Smooth muscle cell (in vitro differentiated cells): ENCODE measurements around the gene GPR160. TPM values are rescaled to one million over a fixed set of nuclear protein-coding genes. Genes with fewer than 3 reads are reported as not detected.

Experiments used
- DNase-seq: peaks from one replicate; lab custom pipeline; 2025; ENCODE audit not compliant: unreplicated experiment; lab: John Stamatoyannopoulos, UW
- H2AFZ ChIP-seq: fragments of 200-600 bp; sonication (generic); 2 replicates; pipeline ENCODE4 v1.6.0; 2016; ENCODE audit warnings: antibody characterized with exemption, low read depth, mild to moderate bottlenecking
- H3F3A ChIP-seq: fragments of 200-600 bp; sonication (generic); 2 replicates; pipeline ENCODE4 v1.6.0; 2017; ENCODE audit warnings: antibody characterized with exemption, low read depth
- H3K27ac ChIP-seq: fragments of 200-600 bp; sonication (generic); 2 replicates; pipeline ENCODE4 v1.5.1; 2016; ENCODE audit warnings: low read depth, mild to moderate bottlenecking
- H3K27me3 ChIP-seq: fragments of 200-600 bp; sonication (generic); 2 replicates; pipeline ENCODE4 v1.6.1; 2016; ENCODE audit warnings: low read depth, mild to moderate bottlenecking
- H3K36me3 ChIP-seq: fragments of 200-600 bp; sonication (generic); 2 replicates; pipeline ENCODE4 v1.5.1; 2016; ENCODE audit warnings: low read depth
- H3K4me1 ChIP-seq: fragments of 200-600 bp; sonication (generic); 2 replicates; pipeline ENCODE4 v1.5.1; 2016; ENCODE audit warnings: low read depth
- H3K4me2 ChIP-seq: fragments of 200-600 bp; sonication (generic); 2 replicates; pipeline ENCODE4 v1.6.0; 2016; ENCODE audit warnings: mild to moderate bottlenecking
- H3K4me3 ChIP-seq: fragments of 200-600 bp; sonication (generic); 2 replicates; pipeline ENCODE4 v1.5.1; 2016; ENCODE audit warnings: mild to moderate bottlenecking
- H3K79me2 ChIP-seq: fragments of 200-600 bp; sonication (generic); 2 replicates; pipeline ENCODE4 v1.6.0; 2016; ENCODE audit warnings: low read depth, mild to moderate bottlenecking
- H3K9ac ChIP-seq: fragments of 200-600 bp; sonication (generic); 2 replicates; pipeline ENCODE4 v1.6.0; 2016; ENCODE audit warnings: low read depth
- H3K9me3 ChIP-seq: fragments of 200-600 bp; sonication (generic); replicated peaks from 2 replicates; pipeline ENCODE4 v1.5.1; 2016; ENCODE audit warnings: low read depth
- H4K20me1 ChIP-seq: fragments of 200-600 bp; sonication (generic); 2 replicates; pipeline ENCODE4 v1.6.0; 2016; ENCODE audit warnings: low read depth
- WGBS: methylation state at CpG from one replicate; pipeline ENCODE4 v1.1.7; 2016; ENCODE audit warnings: low lambda C conversion rate; 5-methylcytosine and 5-hydroxymethylcytosine counted together
- polyA plus RNA-seq: library from polyadenylated mRNA; unstranded; fragments of >200 nt; fragmentation: Nextera tagmentation; extraction: Ambion mirVana; gene quantifications from 2 replicates; pipeline ENCODE4 v1.2.1, GENCODE V29; 2016
- small RNA-seq: library from RNA; depleted of rRNA; stranded (forward); fragments of <200 nt; gene quantifications from one replicate; pipeline ENCODE3, GENCODE V24; 2014
- total RNA-seq: library from RNA; depleted of rRNA; stranded (reverse); fragments of >200 nt; gene quantifications from 2 replicates; pipeline ENCODE4 v1.2.3, GENCODE V29; 2014
- TF ChIP-seq, protein P1 (sequence below): fragments of 200-600 bp; sonication (generic); IDR thresholded peaks from 2 replicates; pipeline ENCODE4 v1.5.1; 2017; ENCODE audit warnings: borderline replicate concordance, mild to moderate bottlenecking, antibody characterized with exemption; ENCODE audit not compliant: insufficient read depth, poor library complexity, severe bottlenecking

Gene GPR160
- total and polyA plus RNA-seq, 2 experiments from 2014 or later: 0.83 to 2.3 TPM

DNA sequence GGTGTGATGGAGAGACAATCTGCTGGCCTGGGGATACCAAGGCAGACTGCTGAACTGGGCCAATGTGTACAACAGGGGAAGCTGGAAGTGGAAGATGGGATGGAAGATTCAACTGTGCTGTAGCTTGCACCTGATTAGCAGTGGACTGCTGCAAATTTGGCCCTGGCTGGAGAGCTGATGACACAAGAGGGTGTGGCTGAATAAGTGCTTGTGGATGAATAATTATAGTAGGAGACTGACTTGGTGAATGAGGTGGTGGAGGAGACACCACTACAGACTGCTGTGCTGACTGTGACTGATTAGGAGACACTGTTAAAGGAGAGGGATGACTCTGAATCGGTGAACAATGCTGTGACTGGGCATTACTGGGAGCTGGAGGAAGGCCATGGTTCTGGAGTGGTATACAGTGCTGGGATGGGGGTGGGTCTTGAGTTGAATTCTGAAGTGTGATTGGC lies 91.2 kb downstream of the GPR160 start:
- Histone ChIP-seq H3K9me3 (no peaks in the 10 kb centered on the region), H3F3A (no peaks in the 10 kb centered on the region), H3K4me2 (no peak overlapping the region), H2AFZ (no peak overlapping the region), H4K20me1 (peaks cover 18% of the 10 kb centered on the region), H3K36me3 (peaks cover 12% of the 10 kb centered on the region), H3K79me2 (peaks cover 15% of the 10 kb centered on the region), H3K4me1 (no peaks in the 10 kb centered on the region), H3K27ac (no peak overlapping the region), H3K27me3 (no peaks in the 10 kb centered on the region), H3K9ac (no peak overlapping the region), H3K4me3 (no peak overlapping the region)
- WGBS: 95% methylated on average over 1 of the region's 1 CpG
- TF ChIP-seq, protein P1, sequence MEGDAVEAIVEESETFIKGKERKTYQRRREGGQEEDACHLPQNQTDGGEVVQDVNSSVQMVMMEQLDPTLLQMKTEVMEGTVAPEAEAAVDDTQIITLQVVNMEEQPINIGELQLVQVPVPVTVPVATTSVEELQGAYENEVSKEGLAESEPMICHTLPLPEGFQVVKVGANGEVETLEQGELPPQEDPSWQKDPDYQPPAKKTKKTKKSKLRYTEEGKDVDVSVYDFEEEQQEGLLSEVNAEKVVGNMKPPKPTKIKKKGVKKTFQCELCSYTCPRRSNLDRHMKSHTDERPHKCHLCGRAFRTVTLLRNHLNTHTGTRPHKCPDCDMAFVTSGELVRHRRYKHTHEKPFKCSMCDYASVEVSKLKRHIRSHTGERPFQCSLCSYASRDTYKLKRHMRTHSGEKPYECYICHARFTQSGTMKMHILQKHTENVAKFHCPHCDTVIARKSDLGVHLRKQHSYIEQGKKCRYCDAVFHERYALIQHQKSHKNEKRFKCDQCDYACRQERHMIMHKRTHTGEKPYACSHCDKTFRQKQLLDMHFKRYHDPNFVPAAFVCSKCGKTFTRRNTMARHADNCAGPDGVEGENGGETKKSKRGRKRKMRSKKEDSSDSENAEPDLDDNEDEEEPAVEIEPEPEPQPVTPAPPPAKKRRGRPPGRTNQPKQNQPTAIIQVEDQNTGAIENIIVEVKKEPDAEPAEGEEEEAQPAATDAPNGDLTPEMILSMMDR: no peak
- DNase-seq: no peak

DNA sequence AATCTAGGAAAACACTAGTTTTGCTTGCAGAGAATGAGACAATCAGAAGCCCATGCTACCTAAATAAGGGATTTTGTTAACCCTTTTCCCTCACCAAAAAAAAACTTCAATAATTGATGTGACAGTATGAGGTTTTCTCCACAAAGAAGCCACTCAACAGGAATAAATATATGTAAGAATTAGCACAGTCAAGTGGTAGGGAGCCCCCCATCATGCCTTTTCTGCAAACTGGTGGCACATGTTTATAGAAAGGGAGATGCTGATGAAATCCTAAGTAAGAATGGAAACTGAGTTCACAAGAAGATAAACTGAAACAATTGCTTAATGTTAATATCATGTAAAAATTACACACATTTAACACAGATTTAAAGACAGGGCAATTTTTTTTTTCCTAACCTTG lies 92.7 kb downstream of the GPR160 start:
- Histone ChIP-seq H3F3A (no peaks in the 10 kb centered on the region), H3K36me3 (peaks cover 18% of the 10 kb centered on the region), H4K20me1 (peaks cover 8% of the 10 kb centered on the region), H3K9ac (no peak overlapping the region), H3K27me3 (no peaks in the 10 kb centered on the region), H3K4me3 (no peak overlapping the region), H3K27ac (no peak overlapping the region), H2AFZ (no peak overlapping the region), H3K4me2 (no peak overlapping the region), H3K79me2 (peaks cover 15% of the 10 kb centered on the region), H3K4me1 (no peaks in the 10 kb centered on the region), H3K9me3 (no peaks in the 10 kb centered on the region)
- TF ChIP-seq, protein P1: no peak
- no peak for DNase-seq

DNA sequence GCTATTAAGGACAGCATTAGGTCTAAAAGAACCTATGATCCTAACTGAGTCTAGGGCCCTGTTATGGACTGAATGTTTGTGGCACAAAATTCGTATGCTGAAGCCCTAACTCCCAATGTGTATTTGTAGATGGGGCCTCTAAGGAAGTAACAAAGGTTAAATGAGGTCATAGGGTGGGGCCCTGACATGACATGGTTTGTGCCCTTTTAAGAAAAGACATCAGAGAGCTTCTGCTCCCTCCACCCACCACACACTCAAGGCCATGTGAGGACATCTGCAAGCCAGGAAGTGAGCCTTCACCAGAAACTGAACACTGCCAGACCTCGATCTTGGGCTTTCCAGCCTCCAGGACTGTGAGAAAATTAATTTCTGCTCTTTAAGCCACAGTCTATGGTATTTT lies 94.5 kb downstream of the GPR160 start:
- Histone ChIP-seq H2AFZ (no peak overlapping the region), H3F3A (no peaks in the 10 kb centered on the region), H3K36me3 (peaks cover 25% of the 10 kb centered on the region), H3K4me2 (no peak overlapping the region), H3K9ac (no peak overlapping the region), H3K4me1 (no peaks in the 10 kb centered on the region), H3K27me3 (no peaks in the 10 kb centered on the region), H4K20me1 (peaks cover 10% of the 10 kb centered on the region), H3K79me2 (peaks cover 11% of the 10 kb centered on the region), H3K9me3 (no peaks in the 10 kb centered on the region), H3K4me3 (no peak overlapping the region), H3K27ac (no peak overlapping the region)
- no peak for DNase-seq
- 94% methylated on average over 2 of the region's 2 CpGs for WGBS
- TF ChIP-seq, protein P1: no peak

Small RNA genes lying within 50 kb of the gene (small RNA-seq; reads per million reads assigned to genes)
- not detected for gene RNU4-38P

Other genes with a start within 250 kb of the GPR160 start
- 0.18 TPM in 1 of 2 replicates, not detected in the other for gene LRRIQ4, start 225.1 kb upstream of the GPR160 start, total RNA-seq
- not detected in 2 replicates for gene LRRIQ4, start 225.1 kb upstream of the GPR160 start, polyA plus RNA-seq
- gene LRRC34, start 225.1 kb upstream of the GPR160 start, total RNA-seq: 1.8 and 2.4 TPM in 2 replicates
- 1.8 and 2.5 TPM in 2 replicates for gene LRRC34, start 225.1 kb upstream of the GPR160 start, polyA plus RNA-seq
- not detected in 2 replicates for gene LRRC31, start 168.1 kb upstream of the GPR160 start, total RNA-seq
- gene LRRC31, start 168.1 kb upstream of the GPR160 start, polyA plus RNA-seq: not detected in 2 replicates
- not detected in 2 replicates for gene SAMD7, start 126.4 kb upstream of the GPR160 start, total RNA-seq
- not detected in 2 replicates for gene SAMD7, start 126.4 kb upstream of the GPR160 start, polyA plus RNA-seq
- 41.0 and 49.1 TPM in 2 replicates for gene SEC62, start 71.2 kb upstream of the GPR160 start, total RNA-seq
- gene SEC62, start 71.2 kb upstream of the GPR160 start, polyA plus RNA-seq: 125 and 160 TPM in 2 replicates
- gene PHC3, start 143.7 kb downstream of the GPR160 start, total RNA-seq: 27.1 and 28.8 TPM in 2 replicates
- gene PHC3, start 143.7 kb downstream of the GPR160 start, polyA plus RNA-seq: 33.1 and 41.3 TPM in 2 replicates
- gene PRKCI, start 184.4 kb downstream of the GPR160 start, total RNA-seq: 62.6 and 82.8 TPM in 2 replicates
- gene PRKCI, start 184.4 kb downstream of the GPR160 start, polyA plus RNA-seq: 20.0 and 32.3 TPM in 2 replicates